Measurements from ENCODE around the gene SORCS3.
"Not testable (repeated sequence)": the region's sequence is repeated elsewhere in the genome, so short reads cannot be mapped to it uniquely, and the experiment has no call there.

SORCS3 gene

DNA sequence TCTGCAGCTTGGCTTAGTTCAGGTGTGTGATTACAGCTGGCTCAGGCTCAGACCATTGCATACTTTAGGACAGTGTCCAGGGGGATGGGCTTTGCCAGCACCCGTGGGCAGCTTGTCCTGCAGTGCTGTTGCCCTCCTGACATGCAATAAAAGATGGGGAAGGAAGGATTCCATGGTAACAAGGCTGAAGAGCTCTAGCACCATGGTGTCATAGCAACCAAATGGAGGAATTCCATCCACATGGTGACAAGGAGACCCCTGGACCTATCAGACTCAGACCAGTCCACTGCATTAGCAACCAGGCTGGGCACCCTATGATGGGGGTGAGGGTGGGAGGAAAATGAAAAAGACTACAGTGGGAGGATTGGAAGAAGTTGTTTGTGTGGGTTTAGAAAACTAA lies 49.9 kb downstream of the SORCS3 start:
- no peak for DNase-seq

DNA sequence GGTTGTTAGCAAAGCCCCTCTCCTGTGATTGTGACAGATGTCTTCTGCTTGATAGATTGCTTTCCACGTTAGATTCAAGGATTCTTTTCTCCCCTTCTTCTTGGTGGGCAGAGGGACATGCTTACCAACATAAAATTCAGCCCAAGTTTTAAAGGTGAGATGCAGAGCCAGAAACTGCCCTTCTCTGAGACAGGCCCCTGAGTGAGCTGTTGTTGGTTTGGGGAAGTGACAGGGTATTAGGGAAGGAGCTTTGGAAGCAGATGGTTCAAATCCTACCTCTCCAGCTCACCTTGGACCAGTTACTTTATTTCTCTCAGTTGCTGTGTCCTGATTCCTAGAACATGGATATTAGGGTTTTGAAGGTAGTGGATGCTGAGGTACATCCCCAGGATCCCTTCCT lies 53.0 kb downstream of the SORCS3 start:
- no peak for DNase-seq

DNA sequence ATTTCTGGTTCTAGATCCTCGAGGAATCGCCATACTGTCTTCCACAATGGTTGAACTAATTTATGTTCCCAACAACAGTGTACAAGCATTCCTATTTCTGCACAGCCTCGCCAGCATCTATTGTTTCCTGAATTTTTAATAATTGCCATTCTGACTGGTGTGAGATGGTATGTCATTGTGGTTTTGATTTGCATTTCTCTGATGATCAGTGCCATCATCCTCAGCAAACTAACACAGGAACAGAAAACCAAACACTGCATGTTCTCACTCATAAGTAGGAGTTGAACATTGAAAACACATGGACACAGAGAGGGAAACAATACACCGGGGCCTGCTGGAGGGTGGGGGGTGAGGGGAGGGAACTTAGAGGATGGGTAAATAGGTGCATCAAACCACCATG lies 62.2 kb downstream of the SORCS3 start:
- not testable (repeated sequence) for DNase-seq

DNA sequence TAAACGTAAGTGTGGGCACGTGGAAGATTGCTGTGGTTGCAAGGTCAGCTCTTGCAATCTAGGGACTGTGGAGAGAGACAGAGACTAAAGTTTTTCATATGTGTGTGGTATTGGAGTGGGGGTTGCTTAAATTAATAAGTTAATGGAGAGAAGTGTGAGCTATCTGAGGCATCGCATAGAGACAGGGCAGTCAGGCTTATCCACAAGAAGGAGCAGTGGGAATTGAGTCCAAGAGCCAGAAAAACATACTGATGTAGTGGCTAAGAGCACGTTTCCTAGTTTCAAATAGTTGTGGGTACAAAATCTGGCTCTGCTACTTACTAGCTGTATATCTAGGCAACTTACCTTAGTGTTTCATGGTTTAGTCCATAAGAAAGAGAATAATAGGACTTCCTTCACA lies 65.8 kb downstream of the SORCS3 start:
- no peak for DNase-seq

DNA sequence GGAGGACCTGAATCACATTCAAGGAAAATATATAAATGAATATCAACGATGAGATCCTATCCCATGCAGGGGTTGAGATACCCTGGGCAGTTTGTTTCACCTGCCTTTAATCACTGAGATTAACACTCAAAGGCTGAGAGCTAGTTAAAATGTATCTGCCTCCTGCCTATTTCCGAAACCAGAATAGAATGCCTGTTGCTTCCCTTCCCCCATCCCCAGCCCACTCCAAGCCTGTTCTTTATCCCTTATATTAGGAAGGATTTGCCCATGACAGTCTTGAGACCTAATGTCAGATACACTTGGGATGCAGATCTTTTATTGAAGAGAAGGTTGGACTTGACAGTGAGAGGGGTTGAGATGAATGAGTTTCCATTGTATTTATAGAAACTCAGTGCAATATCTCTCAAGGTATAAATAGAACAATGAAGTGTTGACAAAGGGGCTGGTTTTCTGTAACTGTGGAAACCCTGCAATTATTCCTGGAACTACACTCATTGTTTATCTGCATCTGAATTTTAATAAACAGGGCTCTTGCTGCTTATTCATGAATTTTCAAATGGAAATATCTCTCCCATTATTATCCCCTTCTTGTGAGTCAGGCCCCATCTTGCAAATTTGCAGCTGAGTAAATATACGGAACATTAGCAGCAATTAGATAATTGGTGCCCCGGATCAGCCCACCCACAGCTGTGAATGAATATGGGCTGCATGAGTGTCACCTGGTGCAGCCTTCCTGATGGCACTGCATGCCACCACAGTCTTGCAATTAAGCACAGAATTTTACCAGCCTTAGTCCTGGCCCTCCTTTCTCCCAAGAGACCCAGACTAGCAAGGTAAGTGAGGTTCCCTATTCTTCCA lies 66.7 kb downstream of the SORCS3 start:
- no peak for DNase-seq

DNA sequence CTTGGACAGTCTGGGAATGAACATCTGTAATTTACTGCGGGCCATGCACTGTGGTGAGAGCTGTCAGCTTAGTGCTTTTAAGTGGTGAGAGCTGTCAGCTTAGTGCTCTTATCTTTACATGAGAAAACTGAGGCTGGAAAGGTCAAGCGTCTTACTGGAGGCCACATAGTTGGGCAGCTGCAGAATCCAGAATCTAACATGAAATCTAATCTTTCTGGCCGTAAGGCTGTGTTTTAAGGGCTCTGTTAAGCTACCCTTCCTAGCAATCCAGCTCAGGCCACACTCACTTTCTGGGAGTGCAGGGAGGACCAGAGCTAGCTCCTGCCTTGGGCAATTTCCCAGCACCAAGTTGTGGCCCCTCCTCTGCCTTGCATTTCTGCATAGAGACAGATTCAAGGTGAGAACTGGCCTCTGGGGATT lies 70.2 kb downstream of the SORCS3 start:
- no peak for DNase-seq

DNA sequence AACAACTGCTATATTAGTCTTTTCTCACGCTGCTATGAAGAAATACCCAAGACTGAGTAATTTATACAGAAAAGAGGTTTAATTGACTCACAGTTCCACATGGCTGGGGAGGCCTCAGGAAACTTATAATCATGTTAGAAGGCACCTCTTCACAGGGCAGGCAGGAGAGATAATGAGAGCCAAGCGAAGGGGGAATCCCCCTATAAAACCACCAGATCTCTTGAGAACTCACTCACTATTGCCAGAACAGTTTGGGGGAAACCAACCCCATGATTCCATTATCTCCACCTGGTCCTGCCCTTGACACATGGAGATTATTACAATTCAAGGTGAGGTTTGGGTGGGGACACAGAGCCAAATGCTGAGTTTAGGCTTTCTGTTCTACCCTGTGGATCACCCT lies 89.5 kb downstream of the SORCS3 start:
- not testable (repeated sequence) for DNase-seq

DNA sequence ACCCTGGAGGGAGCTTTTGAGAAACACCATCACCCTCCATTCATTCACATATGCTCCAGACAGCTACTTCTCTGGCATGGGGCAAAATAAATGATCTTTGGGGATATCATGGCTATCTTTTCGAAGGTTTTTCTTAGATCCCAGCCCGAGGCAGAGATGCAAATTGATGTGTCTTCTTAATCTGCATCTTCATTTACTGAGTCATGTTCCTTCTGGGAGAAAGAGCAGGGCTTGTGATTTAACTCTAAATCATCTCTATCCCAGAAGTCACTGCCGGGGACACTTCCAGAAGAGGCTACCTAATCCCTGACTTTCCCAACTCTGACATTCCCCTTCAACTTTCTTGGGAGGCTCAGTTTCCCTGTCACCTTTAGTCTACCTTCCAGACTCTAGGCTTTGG lies 90.1 kb downstream of the SORCS3 start:
- DNase-seq: no peak

DNA sequence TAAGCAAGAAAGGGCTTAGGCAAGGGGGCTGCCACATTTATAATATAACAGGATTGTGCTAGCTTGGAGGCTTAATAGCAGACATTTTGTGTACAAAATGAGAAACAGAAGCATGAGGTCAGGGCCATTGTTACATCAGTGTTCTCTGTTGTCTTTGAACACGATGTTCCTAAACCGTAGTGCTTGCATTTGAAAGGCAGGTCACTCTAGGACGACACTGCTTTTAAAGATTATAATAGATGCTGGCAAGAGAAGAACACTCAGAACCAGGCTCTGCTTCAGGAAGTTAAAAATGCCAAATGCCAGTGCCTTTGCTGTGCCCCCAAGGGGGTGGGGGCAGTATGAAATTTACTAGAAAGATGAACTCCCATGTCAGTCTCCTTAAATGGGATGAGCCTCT lies 91.1 kb downstream of the SORCS3 start:
- no peak for DNase-seq

DNA sequence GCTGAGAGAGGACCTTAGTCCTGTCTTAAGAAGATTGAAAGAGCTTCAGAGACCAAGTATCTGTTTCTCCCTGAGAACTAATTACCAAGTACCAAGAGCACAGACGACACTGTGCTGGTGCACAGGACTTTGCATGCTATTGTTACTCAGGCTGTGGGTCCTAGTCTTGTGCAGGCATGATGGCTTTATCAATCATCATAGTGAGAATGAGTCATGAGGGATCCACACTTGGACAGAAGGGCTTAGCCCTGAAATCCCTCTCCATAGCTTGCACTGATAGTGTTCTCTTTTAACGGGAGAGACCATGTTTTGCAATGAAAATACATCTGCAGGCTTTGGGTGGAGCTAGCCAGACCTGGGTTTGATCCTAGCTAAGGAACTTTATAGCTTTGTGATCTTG lies 93.3 kb downstream of the SORCS3 start:
- no peak for DNase-seq

DNA sequence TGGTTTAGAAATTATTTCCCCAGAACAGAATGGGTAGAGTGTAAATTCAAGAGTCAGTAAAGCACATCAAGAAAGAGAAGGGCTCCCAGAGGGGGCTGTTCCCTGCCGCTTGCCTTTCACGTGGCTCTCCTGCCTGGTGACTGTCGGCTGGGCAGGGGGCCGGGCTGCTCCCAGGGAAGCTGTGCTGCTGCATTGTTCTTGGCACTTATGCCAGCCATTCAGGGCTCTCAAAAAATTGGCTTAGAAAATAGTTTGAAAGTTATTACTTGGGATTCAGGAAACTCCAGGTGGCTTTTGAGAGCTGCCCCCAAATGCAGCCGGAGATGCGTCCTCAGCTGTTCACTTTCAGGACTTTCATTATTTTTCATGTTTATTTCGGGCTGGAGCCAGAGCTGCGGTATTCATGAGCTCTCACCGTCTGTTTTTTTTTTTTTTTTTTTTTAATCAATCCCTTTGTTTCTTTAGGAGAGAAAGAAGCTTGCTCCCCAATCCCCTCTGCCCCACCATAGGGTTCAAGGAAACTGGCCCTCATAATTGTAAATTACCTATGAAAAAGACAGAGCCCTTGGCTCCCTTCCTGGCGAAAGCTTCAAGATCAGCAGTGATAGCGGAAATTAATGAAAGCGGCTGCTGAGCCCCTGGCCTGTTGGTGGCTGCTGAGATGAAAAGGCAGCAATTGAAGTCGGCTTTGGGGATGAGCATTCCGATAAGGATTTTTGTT lies 94.1 kb downstream of the SORCS3 start:
- DNase-seq: no peak

DNA sequence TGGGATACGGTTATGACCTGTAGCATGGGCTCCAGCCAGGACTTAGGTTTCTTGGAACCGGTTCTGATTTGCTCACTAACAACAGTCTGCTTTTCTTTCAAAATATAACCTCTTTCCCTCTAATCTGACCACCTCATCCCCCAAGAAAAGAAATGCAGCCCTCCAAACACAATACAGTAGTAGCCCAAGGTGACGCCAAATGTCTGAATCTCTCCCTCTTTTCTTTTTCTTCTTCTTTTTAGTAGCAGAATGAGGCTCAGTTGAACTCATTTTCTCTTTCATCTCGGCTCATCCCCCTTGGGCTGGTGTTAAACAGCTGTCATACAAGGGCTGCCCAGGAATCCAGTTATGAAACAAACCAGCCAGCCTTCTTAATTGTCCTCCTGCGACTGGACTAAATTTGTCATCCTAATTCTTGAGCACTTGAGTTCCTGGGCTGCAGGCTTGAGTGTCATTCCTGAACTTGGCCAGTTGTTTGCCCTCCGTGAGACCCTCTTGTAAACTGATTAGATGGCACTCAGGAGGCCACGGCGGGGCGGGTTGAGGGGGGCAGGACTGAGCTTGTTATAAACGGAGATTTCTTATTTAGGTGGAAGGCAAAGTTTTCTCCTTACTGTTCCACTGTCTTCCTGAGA lies 94.8 kb downstream of the SORCS3 start:
- DNase-seq: no peak

DNA sequence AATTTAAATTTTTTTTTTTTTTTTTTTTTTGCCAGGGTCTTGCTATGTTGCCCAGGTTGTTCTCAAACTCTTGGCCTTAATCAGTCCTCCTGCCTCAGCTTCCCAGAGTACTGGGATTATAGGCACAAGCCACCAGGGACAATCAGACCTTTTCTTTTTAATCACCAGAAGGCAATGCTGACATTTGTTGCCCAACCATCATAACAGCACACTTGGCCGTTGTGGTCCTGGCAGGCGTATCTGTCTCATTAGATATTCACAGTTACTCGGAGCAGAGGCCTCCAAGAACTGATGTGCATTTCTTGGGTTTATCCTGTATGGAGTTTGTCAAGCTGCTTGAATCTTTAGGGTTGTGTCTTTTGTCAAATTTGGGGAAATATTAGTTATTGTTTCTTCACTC lies 100.0 kb downstream of the SORCS3 start:
- DNase-seq: no peak

DNA sequence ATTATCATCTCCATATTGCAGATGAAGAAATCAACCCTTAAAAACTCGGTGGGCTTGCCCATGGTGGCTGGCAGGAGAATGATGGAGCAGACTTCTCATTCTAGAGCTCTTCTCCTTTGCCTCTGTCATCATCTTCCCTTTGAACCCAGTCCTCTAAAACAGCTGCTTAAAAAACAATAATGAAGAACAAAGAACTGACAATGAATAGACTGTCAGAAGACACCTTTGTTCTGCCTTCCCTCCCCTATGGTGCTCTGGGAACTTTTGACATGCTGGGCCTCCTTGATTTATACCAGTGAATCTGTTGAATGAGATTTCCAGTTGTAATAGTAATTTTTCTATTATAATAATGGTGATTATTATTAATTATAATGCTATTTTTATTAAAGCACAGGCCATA lies 103.0 kb downstream of the SORCS3 start:
- DNase-seq: no peak

DNA sequence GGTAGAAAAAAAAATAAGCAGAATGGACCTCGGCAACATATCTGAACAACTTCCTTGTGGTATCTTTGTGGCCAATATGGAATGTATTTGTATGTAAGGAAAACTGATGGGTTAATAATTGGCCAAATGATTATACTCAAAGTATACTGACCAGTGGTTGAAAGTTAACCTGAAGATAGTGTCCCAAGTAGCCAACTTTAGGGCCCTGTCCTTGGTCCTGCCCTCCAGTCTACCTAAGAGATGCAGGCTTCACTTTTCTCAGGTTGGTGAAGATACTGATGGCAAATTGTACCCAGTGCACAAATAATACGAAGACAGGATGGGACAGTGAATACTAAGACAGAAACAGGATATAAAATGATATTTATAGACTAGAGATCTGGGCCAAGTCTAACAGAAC lies 109.2 kb downstream of the SORCS3 start:
- no peak for DNase-seq

DNA sequence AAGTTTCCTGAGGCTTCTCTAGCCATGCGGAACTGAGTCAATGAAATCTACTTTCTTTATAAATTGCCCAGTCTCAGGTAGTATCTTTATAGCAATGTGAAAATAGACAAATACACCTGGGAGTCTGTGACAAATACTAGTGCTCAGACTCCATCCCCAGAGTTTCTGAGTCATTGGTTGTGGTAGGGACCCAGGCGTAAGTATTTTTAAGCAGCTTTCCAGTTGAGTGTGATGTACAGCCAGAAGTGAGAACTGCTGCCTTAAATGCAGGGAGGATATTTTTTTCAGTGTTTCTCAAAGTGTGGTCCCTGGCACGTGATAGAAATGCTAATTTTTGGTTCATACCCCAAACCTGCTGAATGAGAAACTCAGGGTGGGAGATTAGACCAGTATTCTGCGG lies 121.7 kb downstream of the SORCS3 start:
- no peak for DNase-seq

DNA sequence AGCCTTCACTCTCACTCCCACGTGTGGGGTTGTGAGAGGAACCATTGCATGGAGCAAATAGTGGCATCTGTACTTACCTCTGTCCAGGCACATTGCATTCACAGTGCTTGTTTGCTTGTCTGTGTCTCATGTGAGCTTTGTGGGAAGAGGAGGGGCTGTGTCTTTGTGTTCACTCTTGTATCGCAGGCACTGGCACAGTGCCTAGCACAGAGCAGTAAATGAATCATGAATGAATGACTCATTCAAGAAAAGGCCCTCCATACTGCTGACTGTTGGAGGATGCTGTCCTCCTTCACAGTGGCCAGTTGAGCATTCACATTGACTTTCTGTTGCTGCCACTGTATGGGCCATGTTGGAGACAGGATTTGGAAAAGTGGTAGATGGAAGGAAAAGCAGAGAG lies 125.3 kb downstream of the SORCS3 start:
- DNase-seq: no peak

DNA sequence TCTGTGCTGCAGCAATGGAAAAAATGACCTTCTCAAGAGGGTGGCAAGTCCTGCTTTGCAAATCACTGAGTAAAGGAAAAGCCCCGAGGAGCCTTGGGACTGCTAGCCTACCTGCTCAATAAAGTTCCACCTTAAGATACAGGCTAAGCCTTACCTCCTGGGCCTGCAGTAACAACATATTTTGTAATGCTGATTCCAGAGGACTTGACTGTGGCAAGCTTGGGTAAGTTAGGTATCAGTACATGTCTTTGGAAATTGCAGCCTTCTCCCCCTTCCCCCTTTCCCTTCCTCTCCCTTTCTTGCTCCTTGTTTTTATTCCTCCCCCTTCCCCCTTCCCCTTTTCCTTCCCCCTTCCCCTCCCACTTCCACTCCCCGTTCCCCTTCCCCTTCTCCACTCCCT lies 126.2 kb downstream of the SORCS3 start:
- no peak for DNase-seq

DNA sequence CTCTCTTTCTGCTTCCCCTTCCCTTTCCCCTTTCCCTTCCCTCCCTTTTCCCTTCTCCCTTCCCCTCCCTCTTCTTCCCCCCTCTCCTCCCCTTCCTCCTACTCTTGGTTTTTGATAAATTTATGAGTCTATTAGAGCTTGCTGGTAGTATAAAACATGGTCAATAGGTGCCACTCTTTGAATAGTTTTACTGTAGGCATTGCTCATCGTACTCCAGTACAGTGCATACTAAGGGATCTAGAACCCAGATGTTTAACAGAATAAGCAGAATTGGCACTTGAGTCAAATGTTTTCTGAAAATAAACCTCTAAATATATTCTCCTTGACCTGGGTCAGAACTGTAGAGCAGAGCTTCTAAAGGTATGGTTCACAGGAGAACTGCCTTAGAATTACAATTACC lies 126.7 kb downstream of the SORCS3 start:
- DNase-seq: no peak

DNA sequence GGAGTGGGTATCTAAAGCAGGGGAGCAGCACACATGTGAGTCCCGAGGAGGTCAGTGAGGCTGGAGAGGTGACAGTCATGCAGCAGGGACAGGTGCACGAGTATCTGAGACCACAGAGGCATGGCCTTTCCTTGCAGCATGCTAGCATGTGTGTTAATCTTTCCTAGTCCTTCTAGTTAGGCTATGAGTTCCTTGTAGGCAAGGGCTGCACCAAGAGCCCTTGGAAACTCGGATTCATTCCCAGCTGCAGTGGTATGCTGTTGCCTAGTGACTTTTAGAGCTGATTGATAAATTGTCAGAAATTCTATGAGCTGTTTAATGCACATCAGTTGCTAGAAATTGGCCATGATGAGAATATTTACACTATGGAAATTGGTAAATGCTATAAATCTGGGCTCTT lies 132.0 kb downstream of the SORCS3 start:
- DNase-seq: no peak

DNA sequence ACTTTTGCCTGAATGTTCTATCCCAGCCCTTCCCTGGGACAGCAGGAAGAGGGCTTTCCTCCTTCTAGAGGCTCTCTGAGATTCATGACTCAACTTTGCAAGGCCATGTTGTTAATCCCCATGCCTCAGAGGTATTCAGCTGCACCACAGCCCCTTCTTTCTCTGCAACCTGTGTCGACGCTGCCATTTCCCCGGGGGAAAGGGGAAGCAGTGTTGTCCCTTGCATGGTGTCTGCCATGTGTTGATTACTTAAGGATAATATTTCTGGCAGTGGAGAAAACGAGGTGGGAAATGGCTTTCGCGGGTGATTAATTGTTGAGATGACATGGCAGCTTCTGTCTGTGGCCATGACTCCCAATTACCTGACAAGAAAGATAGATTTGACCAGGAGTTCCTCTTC lies 133.1 kb downstream of the SORCS3 start:
- no peak for DNase-seq

DNA sequence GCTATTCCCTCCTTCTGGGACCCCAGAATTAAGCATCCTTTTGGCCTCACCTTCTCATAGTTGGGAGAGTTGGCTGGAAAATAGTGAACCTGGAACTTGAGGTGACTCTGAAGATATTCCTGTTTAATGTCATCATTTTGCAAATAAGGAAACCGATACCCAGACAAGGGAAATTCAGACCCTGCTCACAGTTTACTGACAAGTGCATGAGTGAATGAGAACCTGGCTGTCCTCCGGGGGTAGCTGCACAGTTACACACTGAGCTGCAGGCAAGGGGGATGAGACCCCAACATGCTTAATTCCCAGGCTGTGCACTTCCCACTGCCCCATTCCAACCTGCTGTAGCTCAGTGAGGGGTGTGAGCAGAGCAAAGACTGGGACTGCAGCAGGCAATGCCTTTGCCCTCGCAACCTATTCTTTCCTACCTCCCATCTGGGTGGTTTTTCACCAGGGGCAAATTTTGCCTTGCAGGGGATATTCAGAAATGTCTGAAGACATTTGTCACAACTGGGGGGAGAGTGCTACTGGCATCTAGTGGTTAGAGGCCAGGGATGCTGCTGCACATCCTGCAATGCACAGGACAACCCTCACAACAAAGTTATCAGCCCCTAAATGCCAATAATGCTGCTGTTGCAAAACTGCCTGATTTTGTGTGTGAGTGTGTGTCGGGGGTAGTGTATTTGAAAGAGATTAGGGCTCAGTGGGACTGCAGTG lies 136.2 kb downstream of the SORCS3 start:
- DNase-seq: no peak

DNA sequence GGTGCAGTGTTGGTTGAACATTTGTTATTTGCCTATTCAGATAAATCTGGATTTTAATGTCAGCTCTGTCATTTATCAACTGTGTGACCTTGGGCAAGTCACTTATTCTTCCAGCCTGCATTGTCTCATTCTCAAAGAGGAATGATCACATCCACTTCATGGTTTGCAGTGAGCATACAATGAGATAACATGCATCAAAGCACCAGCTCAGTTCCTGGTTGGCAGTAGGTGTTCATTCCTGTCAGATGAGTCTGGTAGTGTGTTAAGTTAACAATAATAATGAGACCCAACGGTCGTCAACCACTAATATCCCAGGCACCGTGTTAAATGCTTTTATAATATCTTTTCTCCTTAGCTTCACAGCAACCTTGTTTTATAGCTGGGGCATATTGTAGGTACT lies 137.3 kb downstream of the SORCS3 start:
- DNase-seq: no peak

Data from central memory CD4-positive, alpha-beta T cell (primary cell).